HG03432 (cell line): ENCODE results near the gene CHMP2A.

Experiments used
- ATAC-seq: cut with Tn5 transposase; IDR thresholded peaks from one replicate; pipeline ENCODE4 v1.9.1; 2021; ENCODE audit warnings: mild to moderate bottlenecking, moderate library complexity; ENCODE audit not compliant: unreplicated experiment

The CHMP2A gene

GRCh38 chr19:58556622-58557220, 1.8 kb upstream of the CHMP2A start:
- no peak for ATAC-seq

- ATAC-seq = no peak
These were observed 1.2 kb upstream of the CHMP2A start for GRCh38 chr19:58555920-58556621.

DNA sequence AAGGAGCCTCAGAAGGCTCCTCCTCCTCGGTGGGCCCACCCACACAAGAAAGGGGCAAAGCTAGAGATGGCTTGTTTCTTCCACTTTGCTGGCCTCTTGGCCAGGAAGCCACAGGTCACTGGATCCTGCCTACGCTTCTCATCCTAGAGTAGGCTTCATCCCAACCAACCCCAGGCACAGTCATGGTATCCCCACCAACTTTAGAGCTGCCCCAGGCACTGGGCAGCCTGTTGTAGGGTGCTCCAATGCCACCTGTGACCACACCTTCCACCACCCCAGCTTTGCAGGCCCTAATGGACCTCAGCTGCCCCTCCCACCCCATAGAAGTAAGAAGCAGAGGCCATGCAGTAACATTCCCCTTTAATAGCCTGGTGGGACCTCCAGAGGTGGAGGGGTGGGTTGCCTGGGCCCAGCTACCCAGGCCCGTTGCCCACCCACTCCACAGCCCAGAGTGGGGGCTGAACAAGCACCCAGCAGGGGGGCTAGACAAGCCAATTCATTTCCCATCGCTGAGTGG, 522 bp upstream of the CHMP2A start:
- no peak for ATAC-seq

GRCh38 chr19:58553799-58554493, 959 bp downstream of the CHMP2A start:
- no peak for ATAC-seq

DNA sequence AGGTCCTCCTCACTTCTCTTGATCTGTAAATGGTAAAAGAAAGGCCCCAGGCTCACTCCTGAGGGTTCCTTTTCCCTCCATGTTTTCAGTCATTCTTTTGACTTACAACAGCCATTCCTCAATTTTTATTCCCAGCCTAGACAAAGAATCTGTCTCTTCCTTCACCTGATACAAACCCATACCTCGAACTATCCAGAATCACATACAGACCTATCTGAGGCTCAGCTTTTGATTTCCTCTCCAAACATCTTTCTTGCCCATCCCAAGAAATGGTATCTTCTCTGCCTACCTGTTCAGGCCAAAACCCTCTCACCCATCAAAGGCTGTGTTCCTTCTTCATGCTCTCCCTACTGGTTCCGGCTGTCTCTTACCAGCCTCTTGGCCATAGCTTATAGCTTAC, 2.2 kb downstream of the CHMP2A start:
- ATAC-seq = no peak

- no peak for ATAC-seq
These were observed 3.1 kb downstream of the CHMP2A start for GRCh38 chr19:58551577-58552471.

GRCh38 chr19:58551123-58551497, 3.8 kb downstream of the CHMP2A start:
- no peak for ATAC-seq

- ATAC-seq = no peak
These were observed 4.4 kb downstream of the CHMP2A start for GRCh38 chr19:58550362-58551122.

DNA sequence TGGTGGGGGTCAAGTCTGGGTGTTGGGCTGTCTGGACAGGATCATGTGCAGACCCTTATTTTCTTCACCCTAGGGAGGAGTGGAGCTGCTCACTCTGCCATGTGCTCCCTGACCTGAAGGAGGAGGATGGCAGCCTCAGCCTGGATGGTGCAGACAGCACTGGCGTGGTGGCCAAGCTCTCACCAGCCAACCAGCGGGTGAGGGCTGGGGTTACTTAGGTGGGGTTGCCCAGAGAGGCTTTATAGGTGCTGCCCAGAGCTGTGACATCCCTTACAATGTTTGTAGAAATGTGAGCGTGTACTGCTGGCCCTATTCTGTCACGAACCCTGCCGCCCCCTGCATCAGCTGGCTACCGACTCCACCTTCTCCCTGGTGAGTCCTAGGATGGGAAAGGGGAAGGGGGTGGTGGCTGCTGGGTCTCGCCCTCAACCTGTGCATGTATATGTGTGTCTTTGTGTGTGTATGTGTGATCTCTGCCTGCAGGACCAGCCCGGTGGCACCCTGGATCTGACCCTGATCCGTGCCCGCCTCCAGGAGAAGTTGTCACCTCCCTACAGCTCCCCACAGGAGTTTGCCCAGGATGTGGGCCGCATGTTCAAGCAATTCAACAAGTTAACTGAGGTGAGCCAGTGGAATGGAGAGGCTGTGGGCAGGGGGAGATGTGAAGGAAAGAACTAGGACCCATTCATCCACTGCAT, 5.1 kb downstream of the CHMP2A start:
- no peak for ATAC-seq

GRCh38 chr19:58548859-58549663, 5.8 kb downstream of the CHMP2A start:
- ATAC-seq = no peak

GRCh38 chr19:58547323-58548312, 7.3 kb downstream of the CHMP2A start:
- ATAC-seq = no peak

DNA sequence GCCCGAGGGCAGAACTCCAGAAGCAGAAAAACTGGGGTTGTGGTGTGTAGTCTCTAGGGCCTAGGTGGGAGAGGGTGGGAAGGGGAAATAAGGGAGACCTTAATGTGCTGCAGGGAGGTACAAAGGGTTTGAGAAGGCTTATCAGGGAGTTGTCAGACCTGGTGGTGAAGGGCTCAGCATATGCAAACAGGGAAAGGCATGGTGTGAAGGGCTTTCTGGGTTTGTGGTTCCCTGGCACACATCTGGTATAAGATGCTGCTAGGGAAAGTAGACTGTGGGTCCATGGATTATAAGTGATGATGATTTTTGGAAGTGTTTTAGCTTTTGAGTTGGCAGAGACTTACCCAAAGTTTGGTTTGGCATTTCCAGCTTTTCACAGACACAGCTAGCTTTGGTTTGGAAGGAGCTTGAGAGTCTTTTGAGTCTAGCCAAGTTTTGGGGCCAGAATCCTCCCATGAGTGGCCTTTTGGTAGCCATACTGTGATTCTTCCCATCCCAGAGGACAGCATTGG, 8.8 kb downstream of the CHMP2A start:
- no peak for ATAC-seq

DNA sequence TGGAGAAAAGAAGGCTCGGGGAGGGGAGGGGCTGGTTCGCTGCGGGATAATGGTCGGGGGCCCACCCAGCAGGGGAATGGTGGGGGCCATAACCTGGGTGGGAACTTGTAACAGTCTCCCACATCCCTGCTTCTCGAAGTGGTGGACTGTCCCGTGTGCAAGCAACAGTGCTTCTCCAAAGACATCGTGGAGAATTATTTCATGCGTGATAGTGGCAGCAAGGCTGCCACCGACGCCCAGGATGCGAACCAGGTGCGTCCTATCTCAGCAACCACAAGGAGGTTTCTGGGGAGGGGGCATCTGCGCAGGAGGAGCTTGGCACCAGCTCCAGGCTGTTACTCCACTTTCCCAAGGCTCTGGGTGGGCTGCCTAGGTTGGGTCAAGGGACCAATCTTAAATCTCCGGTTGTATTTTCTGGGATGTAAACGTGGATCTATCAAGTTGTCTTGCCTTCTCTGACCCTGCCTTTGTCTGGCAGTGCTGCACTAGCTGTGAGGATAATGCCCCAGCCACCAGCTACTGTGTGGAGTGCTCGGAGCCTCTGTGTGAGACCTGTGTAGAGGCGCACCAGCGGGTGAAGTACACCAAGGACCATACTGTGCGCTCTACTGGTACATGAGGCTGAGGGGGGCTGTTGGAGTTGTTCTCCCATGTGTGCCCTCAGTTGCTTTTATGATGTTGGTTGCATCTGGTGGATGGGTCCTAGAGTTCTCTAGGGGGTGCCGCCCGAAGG, 9.5 kb downstream of the CHMP2A start:
- no peak for ATAC-seq

DNA sequence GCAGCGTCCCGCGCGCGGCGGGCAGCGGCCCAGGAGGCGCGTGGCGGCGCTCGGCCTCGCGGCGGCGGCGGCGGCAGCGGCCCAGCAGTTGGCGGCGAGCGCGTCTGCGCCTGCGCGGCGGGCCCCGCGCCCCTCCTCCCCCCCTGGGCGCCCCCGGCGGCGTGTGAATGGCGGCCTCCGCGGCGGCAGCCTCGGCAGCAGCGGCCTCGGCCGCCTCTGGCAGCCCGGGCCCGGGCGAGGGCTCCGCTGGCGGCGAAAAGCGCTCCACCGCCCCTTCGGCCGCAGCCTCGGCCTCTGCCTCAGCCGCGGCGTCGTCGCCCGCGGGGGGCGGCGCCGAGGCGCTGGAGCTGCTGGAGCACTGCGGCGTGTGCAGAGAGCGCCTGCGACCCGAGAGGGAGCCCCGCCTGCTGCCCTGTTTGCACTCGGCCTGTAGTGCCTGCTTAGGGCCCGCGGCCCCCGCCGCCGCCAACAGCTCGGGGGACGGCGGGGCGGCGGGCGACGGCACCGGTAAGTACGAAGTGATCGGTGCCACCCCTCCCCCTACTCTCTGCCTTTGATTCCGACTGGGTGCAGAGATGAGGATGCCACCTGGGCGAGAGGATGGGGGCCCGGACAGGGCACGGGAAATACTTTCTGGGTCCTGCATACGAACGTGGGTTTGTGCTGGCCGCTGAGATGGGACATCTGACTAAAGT, 10.2 kb downstream of the CHMP2A start:
- ATAC-seq = peak; percentile 59

DNA sequence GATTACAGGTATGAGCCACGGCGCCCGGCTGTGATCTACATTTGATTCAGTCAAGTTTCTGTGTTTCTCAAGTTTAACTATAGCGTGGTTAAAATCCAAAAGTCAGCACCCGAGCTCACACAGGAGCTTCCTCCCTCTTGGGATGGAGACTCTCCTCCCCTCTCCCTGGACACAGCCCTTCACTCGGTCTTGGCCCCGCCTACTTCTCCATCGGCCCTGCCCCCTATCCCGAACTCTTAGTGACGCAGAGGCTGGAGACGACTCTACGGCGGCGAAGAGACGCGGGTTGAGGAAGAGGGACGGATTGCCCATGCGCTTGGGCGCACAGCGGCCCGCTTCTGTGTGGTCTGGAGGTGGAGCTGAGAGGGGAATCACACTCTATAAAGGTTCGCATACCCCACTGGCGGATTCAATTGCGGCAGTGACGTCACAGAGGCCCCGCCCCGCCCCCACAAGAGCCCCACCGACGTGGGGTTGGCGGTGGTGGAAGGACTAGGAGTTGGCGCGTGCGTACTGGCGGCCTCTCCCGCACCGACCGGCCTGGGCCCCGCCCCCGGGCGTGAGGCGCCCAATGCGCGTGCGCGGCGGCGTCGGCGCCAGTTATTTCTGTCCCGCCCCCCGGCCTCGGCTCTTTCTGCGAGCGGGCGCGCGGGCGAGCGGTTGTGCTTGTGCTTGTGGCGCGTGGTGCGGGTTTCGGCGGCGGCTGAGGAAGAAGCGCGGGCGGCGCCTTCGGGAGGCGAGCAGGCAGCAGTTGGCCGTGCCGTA, 10.9 kb downstream of the CHMP2A start, which contains the start of gene TRIM28:
Gene TRIM28, plus strand, starts transcription at position 239 of the 765 bp plus-strand sequence. CDS start 694 bp downstream, outside the sequence.
- ATAC-seq = peak; percentile 82
